ENCODE results near the gene FXYD2. TPM values are rescaled to one million over a fixed set of nuclear protein-coding genes. Genes with fewer than 3 reads are reported as not detected.
"Not testable (repeated sequence)": the region's sequence is repeated elsewhere in the genome, so short reads cannot be mapped to it uniquely, and the experiment has no call there.

Gene FXYD2
- polyA plus RNA-seq, 1 donor: 2.2 TPM

GRCh38 chr11:117819096-117820040 is 5.2 kb downstream of the FXYD2 start:
- DNase-seq: peak; percentile 87

- no peak for DNase-seq
Observed at GRCh38 chr11:117818041-117818873, 6.3 kb downstream of the FXYD2 start.

- peak; percentile 91 for DNase-seq
Observed at GRCh38 chr11:117817368-117818040, 7.0 kb downstream of the FXYD2 start.

- no peak for DNase-seq
Observed at GRCh38 chr11:117816846-117817367, 7.6 kb downstream of the FXYD2 start.

- DNase-seq: no peak
Observed at GRCh38 chr11:117816151-117816741, 8.3 kb downstream of the FXYD2 start.

- DNase-seq: no peak
Observed at GRCh38 chr11:117815262-117815803, 9.2 kb downstream of the FXYD2 start.

GRCh38 chr11:117814766-117815261 is 9.7 kb downstream of the FXYD2 start:
- DNase-seq: no peak

- no peak for DNase-seq
Observed at GRCh38 chr11:117814204-117814765, 10.3 kb downstream of the FXYD2 start.

- DNase-seq: not testable (repeated sequence)
Observed at GRCh38 chr11:117810056-117810451, 14.5 kb downstream of the FXYD2 start.

GRCh38 chr11:117809236-117810055 is 15.1 kb downstream of the FXYD2 start:
- peak; percentile 77 for DNase-seq

GRCh38 chr11:117808784-117809183 is 15.8 kb downstream of the FXYD2 start:
- no peak for DNase-seq

GRCh38 chr11:117807482-117808327 is 16.8 kb downstream of the FXYD2 start:
- DNase-seq: peak; percentile 78

- no peak for DNase-seq
Observed at GRCh38 chr11:117806846-117807245, 17.7 kb downstream of the FXYD2 start.

GRCh38 chr11:117805045-117805444 is 19.5 kb downstream of the FXYD2 start:
- no peak for DNase-seq

GRCh38 chr11:117803896-117804295 is 20.6 kb downstream of the FXYD2 start:
- DNase-seq: no peak

GRCh38 chr11:117799634-117800033 is 24.9 kb downstream of the FXYD2 start:
- DNase-seq: no peak

GRCh38 chr11:117796872-117797529 is 27.5 kb downstream of the FXYD2 start, which contains the start of gene DSCAML1:
Gene DSCAML1 (minus strand): TSS chr11:117797216. CDS start chr11:117797079, 137 bp downstream.
- no peak for DNase-seq

- DNase-seq: no peak
Observed at GRCh38 chr11:117796456-117796871, 28.1 kb downstream of the FXYD2 start.

Data from hindlimb muscle (tissue), 1 donor.